H1 (cell line): ENCODE data around the gene SLC35F1. TPM values are rescaled to one million over a fixed set of nuclear protein-coding genes. Genes with fewer than 3 reads are reported as not detected.

ENCODE experiments used
- ASH2L ChIP-seq: fragments of 200-600, 300-600 bp; sonication (generic); IDR thresholded peaks from one replicate; pipeline ENCODE4 v1.7.1; 2017; ENCODE audit warnings: low read length
- BRCA1 ChIP-seq: IDR thresholded peaks from 2 replicates; pipeline ENCODE4 v1.6.1; 2012; ENCODE audit warnings: low read depth, low read length, improper control_type of control experiment
- CBX8 ChIP-seq: fragments of 300-800, 300-1000 bp; sonication (generic); IDR thresholded peaks from 2 replicates; pipeline ENCODE4 v1.7.1; 2016; ENCODE audit warnings: low read depth, low read length, borderline replicate concordance
- CHD1 ChIP-seq: IDR thresholded peaks from 2 replicates; pipeline ENCODE4 v1.6.1; 2012; ENCODE audit warnings: low read depth, low read length, improper control_type of control experiment
- CHD2 ChIP-seq: IDR thresholded peaks from 2 replicates; pipeline ENCODE4 v1.6.1; 2012; ENCODE audit warnings: low read length, improper control_type of control experiment
- HDAC2 ChIP-seq, 2 experiments: fragments of 300-600 bp in 1 of 2; sonication (generic) in 1 of 2; IDR thresholded peaks; 2 replicates each; pipeline ENCODE4 v1.6.1; 2011 to 2012; ENCODE audit warnings: low read depth in 2 of 2, low read length in 2 of 2, mild to moderate bottlenecking in 2 of 2, moderate library complexity in 2 of 2, borderline replicate concordance in 1 of 2, inconsistent platforms in 1 of 2
- JUND ChIP-seq: IDR thresholded peaks from 2 replicates; pipeline ENCODE4 v1.6.1; 2011; ENCODE audit warnings: mild to moderate bottlenecking, improper control_type of control experiment, low read length
- KDM1A ChIP-seq: fragments of 200-600, 300-600 bp; sonication (generic); IDR thresholded peaks from 2 replicates; pipeline ENCODE4 v1.7.1; 2016; ENCODE audit warnings: mild to moderate bottlenecking, low read length, borderline replicate concordance
- NANOG ChIP-seq: IDR thresholded peaks from 2 replicates; pipeline ENCODE4 v1.6.1; 2011; ENCODE audit warnings: low read length, low read depth, mild to moderate bottlenecking, inconsistent platforms; ENCODE audit not compliant: insufficient read depth, poor library complexity, severe bottlenecking
- RBBP5 ChIP-seq: IDR thresholded peaks from 2 replicates; pipeline ENCODE4 v1.7.1; 2012; ENCODE audit warnings: low read depth, mild to moderate bottlenecking, inconsistent platforms, low read length, moderate library complexity, borderline replicate concordance
- RFX5 ChIP-seq: IDR thresholded peaks from 2 replicates; pipeline ENCODE4 v1.6.1; 2011; ENCODE audit warnings: low read depth, low read length, improper control_type of control experiment, borderline replicate concordance
- RXRA ChIP-seq: IDR thresholded peaks from 2 replicates; pipeline ENCODE4 v1.6.1; 2011; ENCODE audit warnings: low read depth, mild to moderate bottlenecking, low read length, moderate library complexity; ENCODE audit not compliant: insufficient read depth
- SIN3A ChIP-seq, 2 experiments: IDR thresholded peaks in 1 of 2; conservative IDR thresholded peaks in 1 of 2; 2 replicates each; pipeline ENCODE4 v1.6.1; 2011 to 2012; ENCODE audit warnings: low read length in 2 of 2, improper control_type of control experiment in 1 of 2, low read depth in 1 of 2, mild to moderate bottlenecking in 1 of 2
- SP1 ChIP-seq: IDR thresholded peaks from 2 replicates; pipeline ENCODE4 v1.6.1; 2011; ENCODE audit warnings: low read depth, low read length
- SRF ChIP-seq: IDR thresholded peaks from 2 replicates; pipeline ENCODE4 v1.6.1; 2011; ENCODE audit warnings: mild to moderate bottlenecking, low read depth, low read length, moderate library complexity
- TAF7 ChIP-seq: optimal IDR thresholded peaks from 2 replicates; pipeline ENCODE3; 2011; ENCODE audit warnings: low read depth, mild to moderate bottlenecking, inconsistent platforms, low read length, moderate library complexity, borderline replicate concordance
- TBP ChIP-seq: IDR thresholded peaks from 2 replicates; pipeline ENCODE4 v1.6.1; 2011; ENCODE audit warnings: low read depth, low read length, improper control_type of control experiment
- TEAD4 ChIP-seq: IDR thresholded peaks from 2 replicates; pipeline ENCODE4 v1.6.1; 2012; ENCODE audit warnings: low read depth, low read length, inconsistent platforms, mixed read lengths
- ZNF274 ChIP-seq: IDR thresholded peaks from 2 replicates; pipeline ENCODE4 v1.7.0; 2012; ENCODE audit warnings: low read length, borderline replicate concordance; ENCODE audit errors: extremely low read depth
- polyA plus RNA-seq, 7 experiments: library from polyadenylated mRNA; depleted of rRNA in 3 of 7; stranded (reverse) in 5 of 7; unstranded in 2 of 7; fragments of >200 nt in 5 of 7; fragments of 200-250 nt in 2 of 7; gene quantifications; 1 replicate in 5 of 7; 2 replicates in 1 of 7; 4 replicates in 1 of 7; pipeline versions ENCODE4 v1.2.1 to v1.2.3, GENCODE V29; 2011 to 2013; ENCODE audit warnings: missing spikeins in 2 of 7, mixed read lengths in 2 of 7
- total RNA-seq: library from RNA; stranded (reverse); fragmentation: NEBNext Ultra II Directional; extraction: Animal tissue kit (Norgen Biotek cat#: 25700); gene quantifications from 2 replicates; pipeline ENCODE4 v1.2.1, GENCODE V29; 2021

The SLC35F1 gene
- total and polyA plus RNA-seq, 2 of the 8 experiments (the other 6 are each of a cell fraction or from before 2014, with no cell fraction given), result 7.0 to 10.0 TPM

DNA sequence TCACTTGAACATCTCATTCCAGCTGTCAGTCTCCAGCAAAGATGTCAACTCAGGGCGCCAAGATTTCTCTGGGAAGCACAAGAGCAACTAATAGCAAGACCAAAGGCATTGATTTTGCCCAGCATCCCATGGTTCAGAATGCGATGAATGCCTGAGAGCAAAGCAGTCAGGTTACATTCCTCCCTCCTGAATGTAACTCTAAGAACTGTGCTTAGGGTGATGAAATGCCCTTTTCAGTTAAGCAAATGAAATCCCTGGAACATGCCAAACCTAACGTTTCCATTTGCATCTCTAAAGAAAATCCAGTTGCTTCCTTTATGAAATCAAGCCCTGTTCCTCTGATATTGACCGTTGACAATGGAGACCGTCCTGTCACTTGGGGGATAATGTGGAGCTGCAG, 417.1 kb downstream of the SLC35F1 start (continued):
- no peak for TF ChIP-seq SIN3A (conservative IDR thresholded peaks at IDR 0.05 in 1 of 2, IDR thresholded peaks at IDR 0.05 in 1 of 2; ENCODE audit: low read depth in 1 of 2, low read length in 2 of 2)
- no peak for TF ChIP-seq CHD2
- TF ChIP-seq RXRA, result no peak
- TF ChIP-seq TEAD4, result peak; percentile 92
- no peak for TF ChIP-seq ZNF274
- TF ChIP-seq TAF7, result no peak
- TF ChIP-seq KDM1A, result no peak
- TF ChIP-seq ASH2L, result peak; percentile 46
- TF ChIP-seq HDAC2 (IDR thresholded peaks at IDR 0.05; ENCODE audit: borderline replicate concordance in 1 of 2, low read depth in 2 of 2, low read length in 2 of 2), result no peak
- no peak for TF ChIP-seq SRF
- no peak for TF ChIP-seq BRCA1
- TF ChIP-seq JUND, result no peak
- no peak for TF ChIP-seq TBP
- no peak for TF ChIP-seq CBX8
- no peak for TF ChIP-seq NANOG
- peak; percentile 83 for TF ChIP-seq SP1
- no peak for TF ChIP-seq CHD1
- no peak for TF ChIP-seq RFX5
- TF ChIP-seq RBBP5, result peak; percentile 41; the same call in 1 of the 2 replicates
- TF ChIP-seq, all 59 proteins: peak for 5
